GM12801 (cell line): ENCODE measurements around the gene DISP2.

Experiments
- CTCF ChIP-seq: IDR thresholded peaks from one replicate; pipeline ENCODE4 v1.5.1; 2011; ENCODE audit warnings: control low read depth; ENCODE audit not compliant: insufficient read length; ENCODE audit errors: extremely low read depth

The DISP2 gene

GRCh38 chr15:40335938-40336743, 21.9 kb upstream of the DISP2 start:
- no peak for TF ChIP-seq CTCF

- no peak for TF ChIP-seq CTCF
Measured at GRCh38 chr15:40336744-40337122, 21.3 kb upstream of the DISP2 start.

GRCh38 chr15:40337597-40337996, 20.4 kb upstream of the DISP2 start:
- TF ChIP-seq CTCF, result no peak

GRCh38 chr15:40338041-40338657, 19.9 kb upstream of the DISP2 start:
- TF ChIP-seq CTCF, result no peak

GRCh38 chr15:40338921-40339620, 18.9 kb upstream of the DISP2 start:
- TF ChIP-seq CTCF, result no peak

GRCh38 chr15:40339621-40339945, 18.4 kb upstream of the DISP2 start:
- TF ChIP-seq CTCF, result no peak

GRCh38 chr15:40340038-40340739, 17.8 kb upstream of the DISP2 start:
- no peak for TF ChIP-seq CTCF
